ENCODE data around the gene WDR46. TPM values are rescaled to one million over a fixed set of nuclear protein-coding genes. Genes with fewer than 3 reads are reported as not detected.

The WDR46 gene
- total RNA-seq, 1 donor from 2014 or later = 63.7 TPM

DNA sequence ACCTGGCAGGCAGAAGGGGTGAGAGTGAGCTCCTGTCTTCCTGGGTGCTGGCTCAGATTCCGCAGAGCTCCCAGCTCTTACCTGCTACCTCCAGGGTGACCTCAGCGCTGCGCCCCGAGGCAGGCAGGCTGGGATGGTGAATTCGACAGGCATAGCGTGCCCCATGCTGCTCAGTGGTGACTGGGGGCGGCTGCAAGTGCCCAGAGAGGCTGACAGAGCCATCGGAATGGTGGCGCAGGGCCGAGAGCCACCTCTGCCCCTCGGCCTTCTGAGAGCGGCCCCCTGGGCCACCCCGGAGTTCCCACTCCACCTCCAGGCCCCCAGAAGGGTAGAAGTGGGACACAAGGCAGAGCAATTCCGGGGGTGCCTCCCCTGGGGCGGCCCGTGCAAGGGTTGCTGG lies 15.2 kb upstream of the WDR46 start:
- peaks cover 48% of the 10 kb centered on the region for H4K20me1 ChIP-seq (ENCODE audit: insufficient read depth, low read length)
- H3K27me3 ChIP-seq (ENCODE audit: insufficient read depth, low read length) = no peaks in the 10 kb centered on the region
- no peak overlapping the region for H3K4me2 ChIP-seq (ENCODE audit: low read length)
- H3K4me3 ChIP-seq (ENCODE audit: insufficient read depth, low read depth, low read length) = no peak overlapping the region
- peaks cover 4% of the 10 kb centered on the region for H3K36me3 ChIP-seq (ENCODE audit: insufficient read depth, low read length)
- no peak overlapping the region for H3K27ac Mint-ChIP-seq (ENCODE audit: unreplicated experiment)
- DNase-seq (ENCODE audit: low read depth) = no peak
- no peak overlapping the region for H3K9ac ChIP-seq (ENCODE audit: low read length)
- H3K36me3 Mint-ChIP-seq (ENCODE audit: low read depth, unreplicated experiment) = peaks cover 11% of the 10 kb centered on the region
- H3K27ac ChIP-seq (ENCODE audit: low read depth, low read length) = no peak overlapping the region
- H3K4me1 Mint-ChIP-seq (ENCODE audit: low read depth, unreplicated experiment) = peaks cover 7% of the 10 kb centered on the region
- no peak for FAIRE-seq
- H3K4me1 ChIP-seq (ENCODE audit: insufficient read depth, low read length) = no peaks in the 10 kb centered on the region
- TF ChIP-seq, protein P1, sequence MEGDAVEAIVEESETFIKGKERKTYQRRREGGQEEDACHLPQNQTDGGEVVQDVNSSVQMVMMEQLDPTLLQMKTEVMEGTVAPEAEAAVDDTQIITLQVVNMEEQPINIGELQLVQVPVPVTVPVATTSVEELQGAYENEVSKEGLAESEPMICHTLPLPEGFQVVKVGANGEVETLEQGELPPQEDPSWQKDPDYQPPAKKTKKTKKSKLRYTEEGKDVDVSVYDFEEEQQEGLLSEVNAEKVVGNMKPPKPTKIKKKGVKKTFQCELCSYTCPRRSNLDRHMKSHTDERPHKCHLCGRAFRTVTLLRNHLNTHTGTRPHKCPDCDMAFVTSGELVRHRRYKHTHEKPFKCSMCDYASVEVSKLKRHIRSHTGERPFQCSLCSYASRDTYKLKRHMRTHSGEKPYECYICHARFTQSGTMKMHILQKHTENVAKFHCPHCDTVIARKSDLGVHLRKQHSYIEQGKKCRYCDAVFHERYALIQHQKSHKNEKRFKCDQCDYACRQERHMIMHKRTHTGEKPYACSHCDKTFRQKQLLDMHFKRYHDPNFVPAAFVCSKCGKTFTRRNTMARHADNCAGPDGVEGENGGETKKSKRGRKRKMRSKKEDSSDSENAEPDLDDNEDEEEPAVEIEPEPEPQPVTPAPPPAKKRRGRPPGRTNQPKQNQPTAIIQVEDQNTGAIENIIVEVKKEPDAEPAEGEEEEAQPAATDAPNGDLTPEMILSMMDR (IDR thresholded peaks at IDR 0.05; ENCODE audit: insufficient read depth, low read depth, low read length) = no peak
- no peak for TF ChIP-seq EZH2 (IDR thresholded peaks at IDR 0.05; ENCODE audit: insufficient read depth, low read length)
- H3K4me3 Mint-ChIP-seq (ENCODE audit: unreplicated experiment) = no peak overlapping the region
- no peaks in the 10 kb centered on the region for H3K9me3 Mint-ChIP-seq (ENCODE audit: unreplicated experiment)
- H2AFZ ChIP-seq (ENCODE audit: low read depth, low read length) = no peak overlapping the region
- H3K9me3 ChIP-seq (ENCODE audit: insufficient read depth, low read depth, low read length) = no peaks in the 10 kb centered on the region
- H3K79me2 ChIP-seq (ENCODE audit: insufficient read depth, low read length) = peaks cover 47% of the 10 kb centered on the region
- no peaks in the 10 kb centered on the region for H3K27me3 Mint-ChIP-seq (ENCODE audit: low read depth, unreplicated experiment)

DNA sequence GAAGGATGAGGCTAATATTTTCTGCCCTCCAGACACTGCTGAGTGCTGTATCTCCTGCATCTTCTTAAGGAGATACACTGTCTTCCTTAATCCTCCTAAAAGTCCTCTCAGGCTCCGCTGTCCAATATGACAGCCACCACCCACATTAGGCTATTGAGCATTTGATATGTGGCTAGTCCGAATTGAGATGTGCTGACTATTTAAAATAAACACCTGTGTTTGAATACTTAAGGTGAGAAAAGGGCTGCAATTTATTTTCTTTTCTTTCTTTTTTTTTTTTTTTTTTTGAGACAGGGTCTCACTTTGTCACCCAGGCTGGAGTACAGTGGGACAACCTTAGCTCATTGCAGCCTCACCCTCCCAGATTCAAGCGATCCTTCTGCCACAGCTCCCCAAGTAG lies 12.8 kb upstream of the WDR46 start:
- Mint-ChIP-seq H3K4me3 (ENCODE audit: unreplicated experiment) (no peak overlapping the region), H3K36me3 (ENCODE audit: low read depth, unreplicated experiment) (peaks cover 11% of the 10 kb centered on the region), H3K9me3 (ENCODE audit: unreplicated experiment) (no peaks in the 10 kb centered on the region), H3K27ac (ENCODE audit: unreplicated experiment) (no peak overlapping the region), H3K27me3 (ENCODE audit: low read depth, unreplicated experiment) (no peaks in the 10 kb centered on the region), H3K4me1 (ENCODE audit: low read depth, unreplicated experiment) (peaks cover 7% of the 10 kb centered on the region)
- H3K27me3 ChIP-seq (ENCODE audit: insufficient read depth, low read length) = no peaks in the 10 kb centered on the region
- H4K20me1 ChIP-seq (ENCODE audit: insufficient read depth, low read length) = peaks cover 48% of the 10 kb centered on the region
- FAIRE-seq (no peak), DNase-seq (ENCODE audit: low read depth) (no peak)
- peaks cover 50% of the 10 kb centered on the region for H3K79me2 ChIP-seq (ENCODE audit: insufficient read depth, low read length)
- TF ChIP-seq, protein P1 (IDR thresholded peaks at IDR 0.05; ENCODE audit: insufficient read depth, low read depth, low read length) = no peak
- TF ChIP-seq EZH2 (IDR thresholded peaks at IDR 0.05; ENCODE audit: insufficient read depth, low read length) = no peak
- no peak overlapping the region for H2AFZ ChIP-seq (ENCODE audit: low read depth, low read length)
- H3K9me3 ChIP-seq (ENCODE audit: insufficient read depth, low read depth, low read length) = no peaks in the 10 kb centered on the region
- H3K4me1 ChIP-seq (ENCODE audit: insufficient read depth, low read length) = peaks cover 8% of the 10 kb centered on the region
- no peak overlapping the region for H3K4me2 ChIP-seq (ENCODE audit: low read length)
- no peak overlapping the region for H3K9ac ChIP-seq (ENCODE audit: low read length)
- H3K36me3 ChIP-seq (ENCODE audit: insufficient read depth, low read length) = peaks cover 4% of the 10 kb centered on the region
- H3K27ac ChIP-seq (ENCODE audit: low read depth, low read length) = no peak overlapping the region
- no peak overlapping the region for H3K4me3 ChIP-seq (ENCODE audit: insufficient read depth, low read depth, low read length)

DNA sequence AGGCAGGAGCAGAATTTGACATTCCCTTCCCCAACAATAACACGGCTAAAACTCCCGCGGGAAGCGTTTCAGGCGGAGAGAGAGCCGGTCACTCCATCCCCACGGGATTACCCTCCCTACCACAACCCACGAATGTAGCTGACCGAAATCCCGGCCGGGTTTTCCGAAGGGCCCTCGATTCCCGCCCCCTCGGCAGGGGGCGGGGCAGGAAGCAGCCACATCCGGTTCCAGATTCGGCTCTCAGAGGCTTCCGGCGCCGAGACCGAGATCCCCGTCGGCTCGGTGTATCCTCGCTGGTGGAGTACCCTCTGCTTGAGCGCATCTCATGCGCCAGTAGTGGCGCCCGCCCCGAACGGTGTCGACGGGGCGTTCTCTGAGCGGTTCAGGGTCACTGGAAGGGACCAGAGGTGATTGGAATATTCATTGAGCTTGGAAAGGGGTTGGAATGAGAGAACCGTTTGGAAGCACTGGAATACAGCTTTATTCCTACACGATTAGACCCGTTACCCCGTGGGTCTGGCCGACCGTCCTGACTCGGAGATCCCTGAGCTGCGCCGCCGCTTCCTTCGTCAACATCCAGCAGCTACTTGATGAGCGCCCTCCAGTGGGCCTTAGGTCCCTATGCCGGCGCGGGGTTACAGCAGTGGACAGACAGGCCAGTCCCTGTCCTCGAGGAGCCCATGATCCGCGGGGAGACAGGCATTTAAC lies 10.4 kb upstream of the WDR46 start:
- DNase-seq (ENCODE audit: low read depth) (peak; percentile 82), FAIRE-seq (no peak)
- Histone ChIP-seq H4K20me1 (ENCODE audit: insufficient read depth, low read length) (peaks cover 31% of the 10 kb centered on the region), H3K4me2 (ENCODE audit: low read length) (peak overlapping the region; percentile 99), H3K9me3 (ENCODE audit: insufficient read depth, low read depth, low read length) (no peaks in the 10 kb centered on the region), H3K4me1 (ENCODE audit: insufficient read depth, low read length) (peaks cover 8% of the 10 kb centered on the region), H3K27ac (ENCODE audit: low read depth, low read length) (peak overlapping the region; percentile 87), H3K9ac (ENCODE audit: low read length) (peak overlapping the region; percentile 92), H3K27me3 (ENCODE audit: insufficient read depth, low read length) (no peaks in the 10 kb centered on the region), H2AFZ (ENCODE audit: low read depth, low read length) (peak overlapping the region; percentile 68), H3K79me2 (ENCODE audit: insufficient read depth, low read length) (peaks cover 36% of the 10 kb centered on the region), H3K4me3 (ENCODE audit: insufficient read depth, low read depth, low read length) (peak overlapping the region; percentile 80), H3K36me3 (ENCODE audit: insufficient read depth, low read length) (peaks cover 4% of the 10 kb centered on the region)
- Mint-ChIP-seq H3K36me3 (ENCODE audit: low read depth, unreplicated experiment) (peaks cover 11% of the 10 kb centered on the region), H3K4me3 (ENCODE audit: unreplicated experiment) (peak overlapping the region; percentile 97), H3K9me3 (ENCODE audit: unreplicated experiment) (no peaks in the 10 kb centered on the region), H3K27me3 (ENCODE audit: low read depth, unreplicated experiment) (no peaks in the 10 kb centered on the region), H3K27ac (ENCODE audit: unreplicated experiment) (peak overlapping the region; percentile 99), H3K4me1 (ENCODE audit: low read depth, unreplicated experiment) (peaks cover 7% of the 10 kb centered on the region)
- TF ChIP-seq EZH2 (IDR thresholded peaks at IDR 0.05; ENCODE audit: insufficient read depth, low read length) = no peak
- TF ChIP-seq, protein P1 (IDR thresholded peaks at IDR 0.05; ENCODE audit: insufficient read depth, low read depth, low read length) = peak; percentile 50
